WTC11 (cell line): ENCODE measurements around the gene RBMS1. TPM values are rescaled to one million over a fixed set of nuclear protein-coding genes. Genes with fewer than 3 reads are reported as not detected.

Experiments used
- ATAC-seq: fragments of 200-7000 bp; cut with Tn5 transposase; 2 replicates; pipeline ENCODE4 v1.10.0; 2021; ENCODE audit warnings: mild to moderate bottlenecking, moderate library complexity
- CTCF ChIA-PET: fragments of 300-600 bp; sonication (Branson Sonifier 250); formaldehyde crosslinking; loops from one replicate; lab custom pipeline; 2021; ENCODE audit warnings: antibody characterized with exemption; lab: Charles Lee
- POLR2A ChIA-PET: fragments of 350-600 bp; sonication (Branson Sonifier 250); formaldehyde crosslinking; loops from one replicate; lab custom pipeline; 2021; ENCODE audit warnings: antibody characterized with exemption; lab: Charles Lee
- DNase-seq: peaks from one replicate; pipeline ENCODE4 v3.0.0; 2021; ENCODE audit warnings: low spot score
- H3K27ac Mint-ChIP-seq: 2 replicates; pipeline ENCODE4 v1.8.0; 2021; ENCODE audit warnings: mixed read lengths
- H3K27me3 Mint-ChIP-seq: 2 replicates; pipeline ENCODE4 v1.8.0; 2021; ENCODE audit warnings: low read depth, mild to moderate bottlenecking, moderate library complexity, mixed read lengths
- H3K36me3 Mint-ChIP-seq: 2 replicates; pipeline ENCODE4 v1.8.0; 2021; ENCODE audit warnings: mixed read lengths
- H3K4me1 Mint-ChIP-seq: 2 replicates; pipeline ENCODE4 v1.8.0; 2022; ENCODE audit warnings: mixed read lengths
- H3K4me3 Mint-ChIP-seq: 2 replicates; pipeline ENCODE4 v1.8.0; 2021; ENCODE audit warnings: mild to moderate bottlenecking, moderate library complexity, mixed read lengths
- H3K9me3 Mint-ChIP-seq: 2 replicates; pipeline ENCODE4 v1.8.0; 2021; ENCODE audit warnings: mixed read lengths
- ATF1 ChIP-seq: sonication (generic); formaldehyde crosslinking; IDR thresholded peaks from 2 replicates; pipeline ENCODE4 v1.8.1; 2023; ENCODE audit warnings: mild to moderate bottlenecking, moderate library complexity, missing genetic modification reagents
- CBFB ChIP-seq: sonication (generic); formaldehyde crosslinking; IDR thresholded peaks from 2 replicates; pipeline ENCODE4 v1.8.1; 2022; ENCODE audit warnings: mild to moderate bottlenecking, low read depth, missing genetic modification reagents
- CREB1 ChIP-seq: sonication (generic); formaldehyde crosslinking; IDR thresholded peaks from 2 replicates; pipeline ENCODE4 v1.8.0; 2023; ENCODE audit warnings: mild to moderate bottlenecking, missing genetic modification reagents
- ELF4 ChIP-seq: sonication (generic); formaldehyde crosslinking; IDR thresholded peaks from 2 replicates; pipeline ENCODE4 v1.8.1; 2022; ENCODE audit warnings: low read depth, mild to moderate bottlenecking, moderate library complexity, missing genetic modification reagents
- ETV6 ChIP-seq: sonication (generic); formaldehyde crosslinking; IDR thresholded peaks from 2 replicates; pipeline ENCODE4 v1.8.1; 2022; ENCODE audit warnings: mild to moderate bottlenecking, missing genetic modification reagents
- FOXJ3 ChIP-seq: sonication (generic); formaldehyde crosslinking; IDR thresholded peaks from 2 replicates; pipeline ENCODE4 v1.9.0; 2021; ENCODE audit warnings: missing genetic modification reagents, mild to moderate bottlenecking, borderline replicate concordance
- GABPB1 ChIP-seq: sonication (generic); formaldehyde crosslinking; IDR thresholded peaks from 2 replicates; pipeline ENCODE4 v1.8.1; 2023; ENCODE audit warnings: mild to moderate bottlenecking, missing genetic modification reagents
- GRHL2 ChIP-seq: fragments of 250-450 bp; sonication (Bioruptor Pico); IDR thresholded peaks from 2 replicates; pipeline ENCODE4 v1.8.0; 2022; ENCODE audit warnings: mild to moderate bottlenecking, moderate library complexity; ENCODE audit not compliant: insufficient replicate concordance, severe bottlenecking
- GTF2I ChIP-seq: fragments of 250-450 bp; sonication (Bioruptor Pico); conservative IDR thresholded peaks from 2 replicates; pipeline ENCODE4 v1.4.0; 2021; ENCODE audit warnings: mild to moderate bottlenecking
- HMGA2 ChIP-seq: fragments of 250-450 bp; sonication (Bioruptor Pico); IDR thresholded peaks from 2 replicates; pipeline ENCODE4 v1.4.0; 2021; ENCODE audit warnings: mild to moderate bottlenecking, moderate library complexity
- KAT7 ChIP-seq: sonication (generic); formaldehyde crosslinking; IDR thresholded peaks from 2 replicates; pipeline ENCODE4 v1.8.1; 2023; ENCODE audit warnings: missing genetic modification reagents, mild to moderate bottlenecking, borderline replicate concordance
- PRRX2 ChIP-seq: fragments of 250-450 bp; sonication (Bioruptor Pico); IDR thresholded peaks from 2 replicates; pipeline ENCODE4 v1.8.0; 2021; ENCODE audit warnings: mild to moderate bottlenecking
- SMAD3 ChIP-seq: sonication (generic); formaldehyde crosslinking; IDR thresholded peaks from 2 replicates; pipeline ENCODE4 v1.8.0; 2022; ENCODE audit warnings: missing genetic modification reagents, mild to moderate bottlenecking, borderline replicate concordance
- SP1 ChIP-seq: sonication (generic); formaldehyde crosslinking; conservative IDR thresholded peaks from 2 replicates; pipeline ENCODE4 v1.8.1; 2022; ENCODE audit warnings: missing genetic modification reagents
- TCF7 ChIP-seq: sonication (generic); formaldehyde crosslinking; IDR thresholded peaks from 2 replicates; pipeline ENCODE4 v1.8.0; 2022; ENCODE audit warnings: mild to moderate bottlenecking, low read depth, missing genetic modification reagents, moderate library complexity
- ZNF121 ChIP-seq: sonication (generic); formaldehyde crosslinking; IDR thresholded peaks from 2 replicates; pipeline ENCODE4 v1.8.0; 2023; ENCODE audit warnings: missing genetic modification reagents
- ZNF317 ChIP-seq: sonication (generic); formaldehyde crosslinking; IDR thresholded peaks from 2 replicates; pipeline ENCODE4 v1.8.1; 2023; ENCODE audit warnings: low read depth, mild to moderate bottlenecking, moderate library complexity, missing genetic modification reagents, borderline replicate concordance
- ZNF416 ChIP-seq: fragments of 250-450 bp; sonication (Bioruptor Pico); IDR thresholded peaks from 2 replicates; pipeline ENCODE4 v1.9.0; 2021; ENCODE audit warnings: mild to moderate bottlenecking, inconsistent platforms
- ZNF671 ChIP-seq: fragments of 250-450 bp; sonication (Bioruptor Pico); IDR thresholded peaks from 2 replicates; pipeline ENCODE4 v1.8.0; 2021; ENCODE audit warnings: mild to moderate bottlenecking
- total RNA-seq: library from RNA; stranded (reverse); gene quantifications from 3 replicates; pipeline ENCODE4 v1.2.3, GENCODE V29; 2021
- TF ChIP-seq, protein P1 (sequence below): sonication (generic); formaldehyde crosslinking; conservative IDR thresholded peaks from 2 replicates; pipeline ENCODE4 v1.8.1; 2022; ENCODE audit warnings: mild to moderate bottlenecking, missing genetic modification reagents
- TF ChIP-seq, protein P2 (sequence below): sonication (generic); formaldehyde crosslinking; IDR thresholded peaks from 2 replicates; pipeline ENCODE4 v1.8.1; 2022; ENCODE audit warnings: low read depth, missing genetic modification reagents, borderline replicate concordance
- TF ChIP-seq, protein P3 (sequence below): fragments of 250-450 bp; sonication (Bioruptor Pico); conservative IDR thresholded peaks from 2 replicates; pipeline ENCODE4 v1.9.0; 2021; ENCODE audit warnings: mild to moderate bottlenecking
- TF ChIP-seq, protein P4 (sequence below): fragments of 250-450 bp; sonication (Bioruptor Pico); IDR thresholded peaks from 2 replicates; pipeline ENCODE4 v1.8.0; 2021; ENCODE audit warnings: mild to moderate bottlenecking
- TF ChIP-seq, protein P5 (sequence below): sonication (generic); formaldehyde crosslinking; IDR thresholded peaks from 2 replicates; pipeline ENCODE4 v1.8.1; 2023; ENCODE audit warnings: mild to moderate bottlenecking, missing genetic modification reagents
- TF ChIP-seq, protein P6 (sequence below): fragments of 250-450 bp; sonication (Bioruptor Pico); IDR thresholded peaks from 2 replicates; pipeline ENCODE4 v1.9.0; 2021; ENCODE audit warnings: mild to moderate bottlenecking, borderline replicate concordance

RBMS1 gene
- total RNA-seq, 1 experiment from 2014 or later, result 56.3 TPM

DNA sequence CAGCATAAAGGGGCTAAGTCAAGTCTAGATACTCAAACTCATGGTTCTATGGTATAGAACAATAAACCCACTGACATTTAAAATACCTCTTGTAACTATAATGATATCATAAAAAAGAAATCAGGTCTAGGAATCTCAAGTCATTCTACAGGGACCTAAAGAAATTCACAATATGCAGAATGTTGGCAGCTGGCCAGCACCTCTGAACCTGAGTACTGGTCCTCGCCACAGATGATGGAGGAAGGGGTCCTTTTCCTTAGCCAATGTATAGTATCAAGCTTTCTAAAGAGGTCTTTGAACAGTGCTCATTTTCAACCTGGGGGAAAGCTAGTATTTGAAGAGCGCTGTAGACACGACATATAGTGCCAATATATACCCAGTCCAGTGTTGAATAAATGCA is 185.1 kb downstream of the RBMS1 start (continued):
- TF ChIP-seq ATF1 (CRISPR knock-in tag), result no peak
- no peak for TF ChIP-seq SMAD3 (CRISPR knock-in tag)
- TF ChIP-seq SP1 (CRISPR knock-in tag), result no peak
- TF ChIP-seq PRRX2 (CRISPR knock-in tag), result no peak
- no peak for TF ChIP-seq CBFB (CRISPR knock-in tag)
- TF ChIP-seq, protein P1, sequence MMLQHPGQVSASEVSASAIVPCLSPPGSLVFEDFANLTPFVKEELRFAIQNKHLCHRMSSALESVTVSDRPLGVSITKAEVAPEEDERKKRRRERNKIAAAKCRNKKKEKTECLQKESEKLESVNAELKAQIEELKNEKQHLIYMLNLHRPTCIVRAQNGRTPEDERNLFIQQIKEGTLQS (CRISPR knock-in tag), result no peak
- no peak for TF ChIP-seq CREB1 (CRISPR knock-in tag)

DNA sequence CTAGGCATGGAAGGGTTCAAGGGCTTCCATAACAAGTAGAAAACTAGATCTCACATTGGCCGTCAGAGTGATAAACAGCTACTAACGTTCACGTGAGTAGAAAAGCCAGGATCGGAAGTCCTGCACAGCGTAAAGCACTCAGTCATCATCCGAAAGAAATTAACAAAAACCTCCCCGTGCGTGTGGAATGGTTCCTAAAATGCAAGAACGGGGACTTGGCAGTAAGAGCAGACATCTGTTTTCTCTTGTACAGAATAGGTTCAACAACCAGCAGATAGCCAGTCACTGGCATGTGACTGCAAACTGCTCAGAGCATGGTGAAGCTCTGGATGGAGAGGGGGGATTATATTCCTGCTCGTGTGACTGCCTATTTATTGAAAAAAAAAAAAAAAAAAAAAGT is 186.6 kb downstream of the RBMS1 start:
- Mint-ChIP-seq H3K27me3 (no peaks in the 10 kb centered on the region), H3K27ac (no peak overlapping the region), H3K4me1 (peaks cover 15% of the 10 kb centered on the region), H3K9me3 (no peaks in the 10 kb centered on the region), H3K4me3 (no peak overlapping the region), H3K36me3 (peaks cover 5% of the 10 kb centered on the region; the same call in 1 of the 2 replicates)
- ATAC-seq (no peak), DNase-seq (no peak)
- ChIA-PET CTCF (no interaction called here), POLR2A (interaction anchor here (0.6 kb wide), 1 partner anchor 31 kb away, joined by 4 read pairs; no protein-coding TSS in a partner anchor)
- TF ChIP-seq ETV6 (CRISPR knock-in tag) (no peak), GABPB1 (CRISPR knock-in tag) (no peak), ZNF671 (CRISPR knock-in tag) (no peak), GTF2I (no peak), HMGA2 (CRISPR knock-in tag) (no peak), ZNF416 (CRISPR knock-in tag) (no peak), FOXJ3 (CRISPR knock-in tag) (no peak), SP1 (CRISPR knock-in tag) (no peak), KAT7 (CRISPR knock-in tag) (no peak), ZNF317 (CRISPR knock-in tag) (no peak), ELF4 (CRISPR knock-in tag) (no peak), GRHL2 (no peak), TCF7 (CRISPR knock-in tag) (no peak), ZNF121 (CRISPR knock-in tag) (no peak)
- TF ChIP-seq, protein P2, sequence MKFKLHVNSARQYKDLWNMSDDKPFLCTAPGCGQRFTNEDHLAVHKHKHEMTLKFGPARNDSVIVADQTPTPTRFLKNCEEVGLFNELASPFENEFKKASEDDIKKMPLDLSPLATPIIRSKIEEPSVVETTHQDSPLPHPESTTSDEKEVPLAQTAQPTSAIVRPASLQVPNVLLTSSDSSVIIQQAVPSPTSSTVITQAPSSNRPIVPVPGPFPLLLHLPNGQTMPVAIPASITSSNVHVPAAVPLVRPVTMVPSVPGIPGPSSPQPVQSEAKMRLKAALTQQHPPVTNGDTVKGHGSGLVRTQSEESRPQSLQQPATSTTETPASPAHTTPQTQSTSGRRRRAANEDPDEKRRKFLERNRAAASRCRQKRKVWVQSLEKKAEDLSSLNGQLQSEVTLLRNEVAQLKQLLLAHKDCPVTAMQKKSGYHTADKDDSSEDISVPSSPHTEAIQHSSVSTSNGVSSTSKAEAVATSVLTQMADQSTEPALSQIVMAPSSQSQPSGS (CRISPR knock-in tag), result no peak
- TF ChIP-seq, protein P3, sequence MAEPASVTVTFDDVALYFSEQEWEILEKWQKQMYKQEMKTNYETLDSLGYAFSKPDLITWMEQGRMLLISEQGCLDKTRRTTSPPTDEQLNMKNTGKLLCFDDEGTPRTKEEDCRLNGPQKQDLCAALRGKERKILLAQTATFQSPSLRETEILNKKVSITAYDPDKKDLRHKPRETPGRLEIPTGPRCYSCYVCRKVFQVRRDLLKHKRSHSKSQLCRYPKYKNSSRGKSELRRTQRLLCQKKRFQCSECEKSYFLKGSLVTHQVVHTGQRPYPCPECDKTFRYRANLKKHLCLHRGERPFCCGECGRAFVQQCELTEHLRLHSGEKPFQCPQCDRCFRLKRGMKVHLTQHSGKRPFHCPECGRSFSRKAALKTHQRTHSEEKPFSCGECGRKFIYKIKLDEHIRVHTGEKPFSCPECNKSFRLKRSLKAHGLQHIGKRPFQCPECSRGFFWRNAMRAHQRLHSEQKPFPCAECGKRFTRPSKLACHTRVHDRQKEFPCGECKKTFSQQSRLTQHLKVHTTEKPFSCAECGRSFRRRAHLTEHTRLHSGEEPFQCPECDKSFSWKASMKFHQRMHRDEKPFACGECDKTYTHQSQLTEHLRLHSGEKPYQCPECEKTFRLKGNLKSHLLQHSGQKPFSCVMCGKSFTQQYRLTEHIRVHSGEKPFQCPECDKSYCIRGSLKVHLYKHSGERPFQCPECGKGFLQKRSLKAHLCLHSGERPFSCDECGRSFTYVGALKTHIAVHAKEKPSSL, result no peak
- TF ChIP-seq, protein P4, sequence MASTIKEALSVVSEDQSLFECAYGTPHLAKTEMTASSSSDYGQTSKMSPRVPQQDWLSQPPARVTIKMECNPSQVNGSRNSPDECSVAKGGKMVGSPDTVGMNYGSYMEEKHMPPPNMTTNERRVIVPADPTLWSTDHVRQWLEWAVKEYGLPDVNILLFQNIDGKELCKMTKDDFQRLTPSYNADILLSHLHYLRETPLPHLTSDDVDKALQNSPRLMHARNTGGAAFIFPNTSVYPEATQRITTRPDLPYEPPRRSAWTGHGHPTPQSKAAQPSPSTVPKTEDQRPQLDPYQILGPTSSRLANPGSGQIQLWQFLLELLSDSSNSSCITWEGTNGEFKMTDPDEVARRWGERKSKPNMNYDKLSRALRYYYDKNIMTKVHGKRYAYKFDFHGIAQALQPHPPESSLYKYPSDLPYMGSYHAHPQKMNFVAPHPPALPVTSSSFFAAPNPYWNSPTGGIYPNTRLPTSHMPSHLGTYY (CRISPR knock-in tag), result no peak
- TF ChIP-seq, protein P5, sequence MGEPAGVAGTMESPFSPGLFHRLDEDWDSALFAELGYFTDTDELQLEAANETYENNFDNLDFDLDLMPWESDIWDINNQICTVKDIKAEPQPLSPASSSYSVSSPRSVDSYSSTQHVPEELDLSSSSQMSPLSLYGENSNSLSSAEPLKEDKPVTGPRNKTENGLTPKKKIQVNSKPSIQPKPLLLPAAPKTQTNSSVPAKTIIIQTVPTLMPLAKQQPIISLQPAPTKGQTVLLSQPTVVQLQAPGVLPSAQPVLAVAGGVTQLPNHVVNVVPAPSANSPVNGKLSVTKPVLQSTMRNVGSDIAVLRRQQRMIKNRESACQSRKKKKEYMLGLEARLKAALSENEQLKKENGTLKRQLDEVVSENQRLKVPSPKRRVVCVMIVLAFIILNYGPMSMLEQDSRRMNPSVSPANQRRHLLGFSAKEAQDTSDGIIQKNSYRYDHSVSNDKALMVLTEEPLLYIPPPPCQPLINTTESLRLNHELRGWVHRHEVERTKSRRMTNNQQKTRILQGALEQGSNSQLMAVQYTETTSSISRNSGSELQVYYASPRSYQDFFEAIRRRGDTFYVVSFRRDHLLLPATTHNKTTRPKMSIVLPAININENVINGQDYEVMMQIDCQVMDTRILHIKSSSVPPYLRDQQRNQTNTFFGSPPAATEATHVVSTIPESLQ (CRISPR knock-in tag), result no peak
- TF ChIP-seq, protein P6, sequence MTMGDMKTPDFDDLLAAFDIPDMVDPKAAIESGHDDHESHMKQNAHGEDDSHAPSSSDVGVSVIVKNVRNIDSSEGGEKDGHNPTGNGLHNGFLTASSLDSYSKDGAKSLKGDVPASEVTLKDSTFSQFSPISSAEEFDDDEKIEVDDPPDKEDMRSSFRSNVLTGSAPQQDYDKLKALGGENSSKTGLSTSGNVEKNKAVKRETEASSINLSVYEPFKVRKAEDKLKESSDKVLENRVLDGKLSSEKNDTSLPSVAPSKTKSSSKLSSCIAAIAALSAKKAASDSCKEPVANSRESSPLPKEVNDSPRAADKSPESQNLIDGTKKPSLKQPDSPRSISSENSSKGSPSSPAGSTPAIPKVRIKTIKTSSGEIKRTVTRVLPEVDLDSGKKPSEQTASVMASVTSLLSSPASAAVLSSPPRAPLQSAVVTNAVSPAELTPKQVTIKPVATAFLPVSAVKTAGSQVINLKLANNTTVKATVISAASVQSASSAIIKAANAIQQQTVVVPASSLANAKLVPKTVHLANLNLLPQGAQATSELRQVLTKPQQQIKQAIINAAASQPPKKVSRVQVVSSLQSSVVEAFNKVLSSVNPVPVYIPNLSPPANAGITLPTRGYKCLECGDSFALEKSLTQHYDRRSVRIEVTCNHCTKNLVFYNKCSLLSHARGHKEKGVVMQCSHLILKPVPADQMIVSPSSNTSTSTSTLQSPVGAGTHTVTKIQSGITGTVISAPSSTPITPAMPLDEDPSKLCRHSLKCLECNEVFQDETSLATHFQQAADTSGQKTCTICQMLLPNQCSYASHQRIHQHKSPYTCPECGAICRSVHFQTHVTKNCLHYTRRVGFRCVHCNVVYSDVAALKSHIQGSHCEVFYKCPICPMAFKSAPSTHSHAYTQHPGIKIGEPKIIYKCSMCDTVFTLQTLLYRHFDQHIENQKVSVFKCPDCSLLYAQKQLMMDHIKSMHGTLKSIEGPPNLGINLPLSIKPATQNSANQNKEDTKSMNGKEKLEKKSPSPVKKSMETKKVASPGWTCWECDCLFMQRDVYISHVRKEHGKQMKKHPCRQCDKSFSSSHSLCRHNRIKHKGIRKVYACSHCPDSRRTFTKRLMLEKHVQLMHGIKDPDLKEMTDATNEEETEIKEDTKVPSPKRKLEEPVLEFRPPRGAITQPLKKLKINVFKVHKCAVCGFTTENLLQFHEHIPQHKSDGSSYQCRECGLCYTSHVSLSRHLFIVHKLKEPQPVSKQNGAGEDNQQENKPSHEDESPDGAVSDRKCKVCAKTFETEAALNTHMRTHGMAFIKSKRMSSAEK (CRISPR knock-in tag), result no peak
